RPMI8226 (cell line): ENCODE results near the gene TP73.
A peak's percentile ranks its signal among the peaks of the same experiment; 100 is the strongest.

Experiments used
- DNase-seq: peaks from one replicate; pipeline ENCODE4 v3.0.0-alpha.2; 2015

TP73 gene

GRCh38 chr1:3771108-3772026, 119.1 kb downstream of the TP73 start:
- no peak for DNase-seq

GRCh38 chr1:3772027-3772714, 119.9 kb downstream of the TP73 start:
- peak; percentile 96 for DNase-seq

GRCh38 chr1:3772715-3773571, 120.6 kb downstream of the TP73 start, which contains the start of gene SMIM1:
Gene SMIM1, plus strand, starts transcription at chr1:3772749. Its CDS starts 2,625 bp downstream, at chr1:3775374.
- DNase-seq: peak; percentile 61

- no peak for DNase-seq
These were observed 121.4 kb downstream of the TP73 start for GRCh38 chr1:3773572-3774275.

- no peak for DNase-seq
These were observed 122.1 kb downstream of the TP73 start for GRCh38 chr1:3774276-3774945.

- DNase-seq: no peak
These were observed 122.7 kb downstream of the TP73 start for GRCh38 chr1:3774946-3775489.

GRCh38 chr1:3775490-3776230, 123.3 kb downstream of the TP73 start:
- peak; percentile 98 for DNase-seq

- DNase-seq: no peak
These were observed 124.1 kb downstream of the TP73 start for GRCh38 chr1:3776231-3776961.

GRCh38 chr1:3777078-3777547, 124.8 kb downstream of the TP73 start:
- DNase-seq: no peak

- no peak for DNase-seq
These were observed 125.6 kb downstream of the TP73 start for GRCh38 chr1:3777647-3778589.

GRCh38 chr1:3778590-3779264, 126.4 kb downstream of the TP73 start:
- DNase-seq: no peak

- no peak for DNase-seq
These were observed 127.1 kb downstream of the TP73 start for GRCh38 chr1:3779265-3779911.

GRCh38 chr1:3779912-3780416, 127.6 kb downstream of the TP73 start:
- no peak for DNase-seq

GRCh38 chr1:3780901-3781300, 128.6 kb downstream of the TP73 start:
- no peak for DNase-seq

- no peak for DNase-seq
These were observed 131.5 kb downstream of the TP73 start for GRCh38 chr1:3783651-3784474.

GRCh38 chr1:3785045-3785444, 132.7 kb downstream of the TP73 start:
- no peak for DNase-seq
